ENCODE results near the gene CLEC20A.
"Not testable (repeated sequence)": the region's sequence is repeated elsewhere in the genome, so short reads cannot be mapped to it uniquely, and the experiment has no call there.

CLEC20A gene

GRCh38 chr1:178528953-178529335 is 32.2 kb upstream of the CLEC20A start:
- DNase-seq, result no peak

- DNase-seq, result no peak
These were observed 31.6 kb upstream of the CLEC20A start for GRCh38 chr1:178528228-178528952.

GRCh38 chr1:178527117-178527516 is 30.4 kb upstream of the CLEC20A start:
- no peak for DNase-seq

- no peak for DNase-seq
These were observed 24.5 kb upstream of the CLEC20A start for GRCh38 chr1:178521241-178521640.

- no peak for DNase-seq
These were observed 24.0 kb upstream of the CLEC20A start for GRCh38 chr1:178520803-178521202.

GRCh38 chr1:178518894-178519293 is 22.1 kb upstream of the CLEC20A start:
- no peak for DNase-seq

- DNase-seq, result no peak
These were observed 19.3 kb upstream of the CLEC20A start for GRCh38 chr1:178516110-178516509.

GRCh38 chr1:178513278-178513983 is 16.7 kb upstream of the CLEC20A start:
- peak; percentile 14 for DNase-seq

- no peak for DNase-seq
These were observed 16.0 kb upstream of the CLEC20A start, which contains the start of gene TEX35 for GRCh38 chr1:178512566-178513277. TEX35 (plus strand) TSS chr1:178513109; CDS start chr1:178513189, 80 bp downstream.

GRCh38 chr1:178510155-178510554 is 13.4 kb upstream of the CLEC20A start:
- no peak for DNase-seq

GRCh38 chr1:178509414-178510007 is 12.7 kb upstream of the CLEC20A start:
- no peak for DNase-seq

GRCh38 chr1:178506669-178507068 is 9.9 kb upstream of the CLEC20A start:
- no peak for DNase-seq

GRCh38 chr1:178506177-178506576 is 9.4 kb upstream of the CLEC20A start:
- DNase-seq, result no peak

- no peak for DNase-seq
These were observed 7.5 kb upstream of the CLEC20A start for GRCh38 chr1:178504286-178504685.

GRCh38 chr1:178503849-178504248 is 7.1 kb upstream of the CLEC20A start:
- peak; percentile 26 for DNase-seq

GRCh38 chr1:178503316-178503715 is 6.6 kb upstream of the CLEC20A start:
- not testable (repeated sequence) for DNase-seq

GRCh38 chr1:178502856-178503255 is 6.1 kb upstream of the CLEC20A start:
- no peak for DNase-seq

- DNase-seq, result no peak
These were observed 5.6 kb upstream of the CLEC20A start for GRCh38 chr1:178502330-178502714.

GRCh38 chr1:178501705-178502329 is 5.1 kb upstream of the CLEC20A start:
- DNase-seq, result peak; percentile 91

GRCh38 chr1:178500936-178501554 is 4.3 kb upstream of the CLEC20A start:
- DNase-seq, result peak; percentile 16

GRCh38 chr1:178500091-178500770 is 3.5 kb upstream of the CLEC20A start:
- peak; percentile 22 for DNase-seq

Measured in NCI-H82 (cell line).